Neural cell (in vitro differentiated cells): ENCODE data around the gene SLC25A11. TPM values are rescaled to one million over a fixed set of nuclear protein-coding genes. Genes with fewer than 3 reads are reported as not detected.

Experiments
- H2AFZ ChIP-seq: fragments of 200-600, 300-800 bp; sonication (generic), shearing (Covaris generic); 2 replicates; pipeline ENCODE4 v1.6.0; 2014; ENCODE audit warnings: low read depth, mild to moderate bottlenecking, antibody characterized with exemption, low read length, moderate library complexity
- H3F3A ChIP-seq: fragments of 200-600 bp; shearing (Covaris generic); 2 replicates; pipeline ENCODE4 v1.6.1; 2016; ENCODE audit warnings: mild to moderate bottlenecking, moderate library complexity, mixed read lengths, antibody characterized with exemption, low read length; ENCODE audit not compliant: insufficient read depth, poor library complexity, severe bottlenecking
- H3K27ac ChIP-seq: fragments of 200-600, 300-800 bp; sonication (generic), shearing (Covaris generic); 2 replicates; pipeline ENCODE4 v1.5.1; 2014; ENCODE audit warnings: mild to moderate bottlenecking, low read length, moderate library complexity
- H3K27me3 ChIP-seq: fragments of 300-800, 200-600 bp; sonication (generic), shearing (Covaris generic); 2 replicates; pipeline ENCODE4 v1.6.0; 2014; ENCODE audit warnings: mild to moderate bottlenecking, low read depth, low read length, moderate library complexity; ENCODE audit not compliant: insufficient read depth
- H3K36me3 ChIP-seq: fragments of 300-800, 200-600 bp; sonication (generic), shearing (Covaris generic); 2 replicates; pipeline ENCODE4 v1.5.1; 2014; ENCODE audit warnings: mild to moderate bottlenecking, antibody characterized with exemption, low read length, moderate library complexity; ENCODE audit not compliant: insufficient read depth
- H3K4me2 ChIP-seq: fragments of 300-800, 200-600 bp; sonication (generic), shearing (Covaris generic); 2 replicates; pipeline ENCODE4 v1.6.0; 2014; ENCODE audit warnings: mild to moderate bottlenecking, low read length
- H3K4me3 ChIP-seq: fragments of 300-800, 200-600 bp; sonication (generic), shearing (Covaris generic); 2 replicates; pipeline ENCODE4 v1.5.1; 2014; ENCODE audit warnings: mild to moderate bottlenecking, low read length, moderate library complexity
- H3K79me2 ChIP-seq: fragments of 200-600 bp; shearing (Covaris generic); replicated peaks from 2 replicates; pipeline ENCODE4 v1.6.0; 2014; ENCODE audit warnings: mild to moderate bottlenecking, low read length, moderate library complexity; ENCODE audit not compliant: insufficient read depth
- H3K9ac ChIP-seq: fragments of 300-800, 200-600 bp; sonication (generic), shearing (Covaris generic); 2 replicates; pipeline ENCODE4 v1.6.1; 2016; ENCODE audit warnings: mild to moderate bottlenecking, low read length, mixed read lengths
- H3K9me2 ChIP-seq: fragments of 200-600 bp; shearing (Covaris generic); 2 replicates; pipeline ENCODE4 v1.6.1; 2016; ENCODE audit warnings: mild to moderate bottlenecking, low read length, mixed read lengths; ENCODE audit not compliant: insufficient read depth
- H3K9me3 ChIP-seq: fragments of 200-600, 300-800 bp; sonication (generic), shearing (Covaris generic); 2 replicates; pipeline ENCODE4 v1.6.1; 2016; ENCODE audit warnings: mild to moderate bottlenecking, mixed run types, low read length, moderate library complexity, mixed read lengths
- H4K20me1 ChIP-seq: fragments of 200-600 bp; shearing (Covaris generic); 2 replicates; pipeline ENCODE4 v1.6.1; 2016; ENCODE audit warnings: mild to moderate bottlenecking, mixed run types; ENCODE audit not compliant: insufficient read depth
- CTCF ChIP-seq: fragments of 450-650 bp; IDR thresholded peaks from 2 replicates; pipeline ENCODE4 v1.5.1; 2014; ENCODE audit warnings: antibody characterized with exemption, mild to moderate bottlenecking, moderate library complexity; ENCODE audit not compliant: poor library complexity, severe bottlenecking
- EP300 ChIP-seq: fragments of 450-650 bp; conservative IDR thresholded peaks from 2 replicates; pipeline ENCODE4 v1.6.1; 2014; ENCODE audit warnings: antibody characterized with exemption, mild to moderate bottlenecking, moderate library complexity; ENCODE audit not compliant: poor library complexity, severe bottlenecking
- EZH2 ChIP-seq: fragments of 200-600, 300-800 bp; shearing (Covaris generic), sonication (generic); IDR thresholded peaks from 2 replicates; pipeline ENCODE4 v1.6.1; 2014; ENCODE audit warnings: antibody characterized with exemption, low read length, borderline replicate concordance, mild to moderate bottlenecking; ENCODE audit not compliant: insufficient read depth, poor library complexity, severe bottlenecking
- MXI1 ChIP-seq: fragments of 450-650 bp; conservative IDR thresholded peaks from 2 replicates; pipeline ENCODE4 v1.6.1; 2014; ENCODE audit warnings: antibody characterized with exemption, mild to moderate bottlenecking; ENCODE audit not compliant: poor library complexity, severe bottlenecking
- POLR2AphosphoS5 ChIP-seq: IDR thresholded peaks from 2 replicates; pipeline ENCODE4 v1.6.1; 2012
- RAD21 ChIP-seq: fragments of 450-650 bp; conservative IDR thresholded peaks from 2 replicates; pipeline ENCODE4 v1.6.1; 2014; ENCODE audit warnings: antibody characterized with exemption, mild to moderate bottlenecking, moderate library complexity
- REST ChIP-seq: IDR thresholded peaks from 2 replicates; pipeline ENCODE4 v1.6.1; 2012; ENCODE audit warnings: borderline replicate concordance
- SMC3 ChIP-seq: fragments of 450-650 bp; conservative IDR thresholded peaks from 2 replicates; pipeline ENCODE4 v1.6.1; 2014; ENCODE audit warnings: antibody characterized with exemption, mild to moderate bottlenecking, moderate library complexity; ENCODE audit not compliant: poor library complexity
- TAF1 ChIP-seq: IDR thresholded peaks from 2 replicates; pipeline ENCODE4 v1.6.1; 2012; ENCODE audit warnings: low read depth
- polyA plus RNA-seq: library from polyadenylated mRNA; depleted of rRNA; stranded (reverse); fragments of >200 nt; gene quantifications from 2 replicates; pipeline ENCODE4 v1.2.3, GENCODE V29; 2014

The SLC25A11 gene
- polyA plus RNA-seq, 1 donor from 2014 or later, result 172 TPM

- no peaks in the 10 kb centered on the region for H3K9me3 ChIP-seq
- peak overlapping the region; percentile 86 for H3K4me2 ChIP-seq
- H2AFZ ChIP-seq, result no peak overlapping the region
- TF ChIP-seq EZH2 (no peak), CTCF (no peak), MXI1 (no peak), RAD21 (no peak), SMC3 (no peak), REST (no peak), POLR2AphosphoS5 (no peak), EP300 (no peak), TAF1 (no peak)
- H3K79me2 ChIP-seq, result peaks cover 20% of the 10 kb centered on the region
- H4K20me1 ChIP-seq, result no peaks in the 10 kb centered on the region
- no peaks in the 10 kb centered on the region for H3F3A ChIP-seq
- no peaks in the 10 kb centered on the region for H3K36me3 ChIP-seq
- H3K27ac ChIP-seq, result peak overlapping the region; percentile 97
- no peaks in the 10 kb centered on the region for H3K27me3 ChIP-seq
- peak overlapping the region; percentile 83 for H3K4me3 ChIP-seq
- no peaks in the 10 kb centered on the region for H3K9me2 ChIP-seq
- H3K9ac ChIP-seq, result peak overlapping the region; percentile 92
Observed at GRCh38 chr17:4939546-4939795, 375 bp downstream of the SLC25A11 start.

GRCh38 chr17:4938688-4939545, 929 bp downstream of the SLC25A11 start:
- Histone ChIP-seq H3F3A (no peaks in the 10 kb centered on the region), H2AFZ (no peak overlapping the region), H3K79me2 (peaks cover 20% of the 10 kb centered on the region), H3K9ac (peak overlapping the region; percentile 92), H3K27me3 (no peaks in the 10 kb centered on the region), H3K9me2 (no peaks in the 10 kb centered on the region), H3K4me3 (peak overlapping the region; percentile 83), H4K20me1 (no peaks in the 10 kb centered on the region), H3K4me2 (peak overlapping the region; percentile 86), H3K9me3 (no peaks in the 10 kb centered on the region), H3K27ac (peak overlapping the region; percentile 97), H3K36me3 (no peaks in the 10 kb centered on the region)
- TF ChIP-seq REST (no peak), POLR2AphosphoS5 (no peak), SMC3 (no peak), MXI1 (no peak), EP300 (no peak), TAF1 (no peak), RAD21 (no peak), EZH2 (no peak), CTCF (no peak)
